ENCODE data around the gene AVP. TPM values are rescaled to one million over a fixed set of nuclear protein-coding genes. Genes with fewer than 3 reads are reported as not detected.

Gene AVP
- total RNA-seq, 4 donors from 2014 or later = not detected

DNA sequence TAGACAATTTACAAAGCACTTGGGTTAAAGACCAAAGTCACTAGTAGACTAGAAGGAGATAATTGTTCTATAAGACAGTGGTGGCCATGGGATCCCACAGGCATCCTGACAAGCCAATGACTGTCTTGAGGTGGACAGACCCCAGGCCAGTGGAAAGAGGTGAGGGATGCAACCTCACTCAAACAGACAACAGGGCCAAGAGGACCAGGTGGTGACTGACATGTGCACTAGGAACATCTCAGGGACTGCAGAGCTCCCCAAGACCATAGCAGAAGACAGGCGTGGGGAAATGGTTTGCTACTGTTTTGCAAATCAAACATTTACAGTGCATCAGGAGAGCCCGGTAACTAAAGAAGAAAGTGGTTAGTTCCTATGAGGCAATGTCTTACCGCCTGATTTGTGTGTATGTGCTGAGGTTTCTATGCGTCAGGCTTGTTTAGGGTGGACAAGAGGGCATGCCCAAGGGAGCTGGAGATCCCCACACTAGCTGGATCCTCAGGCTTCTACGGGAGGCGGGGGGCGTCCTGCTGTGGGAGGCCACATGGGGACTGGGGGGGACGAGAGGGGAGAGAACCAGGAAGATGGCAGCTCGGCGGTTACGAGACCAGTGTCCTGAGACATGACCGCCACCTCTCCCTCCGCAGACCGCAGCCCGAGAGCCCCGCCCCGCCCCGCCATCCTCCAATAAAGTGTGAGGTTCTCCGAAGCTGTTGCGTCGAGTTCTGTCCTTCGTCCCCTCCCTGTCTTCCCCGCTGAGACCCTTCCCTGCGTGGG lies 39.3 kb downstream of the AVP start:
- intact Hi-C loops (cut with DNase I; ENCODE audit: low total_unique reads) = no loop called here
- Histone ChIP-seq H3K27me3 (no peaks in the 10 kb centered on the region), H3K4me3 (peak overlapping the region; percentile 76 to 80), H3K4me1 (peaks cover 0 to 8% of the 10 kb centered on the region in 2 donors), H3K9me3 (no peaks in the 10 kb centered on the region), H3K27ac (peak overlapping the region; percentile 92 to 95), H3K36me3 (no peaks in the 10 kb centered on the region)
- peak in 1 of 2 donors; percentile 74 for DNase-seq
- no peak for TF ChIP-seq POLR2A (IDR thresholded peaks at IDR 0.05)
- TF ChIP-seq, protein P1, sequence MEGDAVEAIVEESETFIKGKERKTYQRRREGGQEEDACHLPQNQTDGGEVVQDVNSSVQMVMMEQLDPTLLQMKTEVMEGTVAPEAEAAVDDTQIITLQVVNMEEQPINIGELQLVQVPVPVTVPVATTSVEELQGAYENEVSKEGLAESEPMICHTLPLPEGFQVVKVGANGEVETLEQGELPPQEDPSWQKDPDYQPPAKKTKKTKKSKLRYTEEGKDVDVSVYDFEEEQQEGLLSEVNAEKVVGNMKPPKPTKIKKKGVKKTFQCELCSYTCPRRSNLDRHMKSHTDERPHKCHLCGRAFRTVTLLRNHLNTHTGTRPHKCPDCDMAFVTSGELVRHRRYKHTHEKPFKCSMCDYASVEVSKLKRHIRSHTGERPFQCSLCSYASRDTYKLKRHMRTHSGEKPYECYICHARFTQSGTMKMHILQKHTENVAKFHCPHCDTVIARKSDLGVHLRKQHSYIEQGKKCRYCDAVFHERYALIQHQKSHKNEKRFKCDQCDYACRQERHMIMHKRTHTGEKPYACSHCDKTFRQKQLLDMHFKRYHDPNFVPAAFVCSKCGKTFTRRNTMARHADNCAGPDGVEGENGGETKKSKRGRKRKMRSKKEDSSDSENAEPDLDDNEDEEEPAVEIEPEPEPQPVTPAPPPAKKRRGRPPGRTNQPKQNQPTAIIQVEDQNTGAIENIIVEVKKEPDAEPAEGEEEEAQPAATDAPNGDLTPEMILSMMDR (IDR thresholded peaks at IDR 0.05) = no peak

DNA sequence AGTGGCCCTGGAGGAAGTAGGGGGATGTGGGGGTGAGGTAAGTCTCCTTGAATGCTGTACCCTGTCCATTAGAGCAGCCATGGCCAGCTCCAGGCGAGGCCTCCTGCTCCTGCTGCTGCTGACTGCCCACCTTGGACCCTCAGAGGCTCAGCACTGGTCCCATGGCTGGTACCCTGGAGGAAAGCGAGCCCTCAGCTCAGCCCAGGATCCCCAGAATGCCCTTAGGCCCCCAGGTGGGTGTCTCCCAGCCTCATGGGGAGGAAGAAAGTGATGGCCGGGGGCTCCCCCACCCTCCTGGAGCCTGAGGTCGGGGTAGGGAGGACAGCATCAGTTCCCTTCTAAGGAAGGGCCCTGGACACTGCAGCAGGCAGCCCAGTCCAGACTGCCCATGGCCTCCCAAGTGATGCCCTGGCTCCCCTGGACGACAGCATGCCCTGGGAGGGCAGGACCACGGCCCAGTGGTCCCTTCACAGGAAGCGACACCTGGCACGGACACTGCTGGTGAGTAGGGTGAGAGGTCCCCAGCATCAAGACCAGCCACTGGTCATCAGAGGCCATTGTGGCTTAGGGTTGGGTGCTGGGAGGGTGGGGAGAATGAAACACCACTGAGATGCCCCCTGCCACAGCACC lies 40.1 kb downstream of the AVP start:
- no peak for DNase-seq
- Histone ChIP-seq H3K27ac (peak overlapping the region; percentile 92 to 95), H3K4me3 (no peak overlapping the region), H3K27me3 (no peaks in the 10 kb centered on the region), H3K9me3 (no peaks in the 10 kb centered on the region), H3K4me1 (peaks cover 0 to 8% of the 10 kb centered on the region in 2 donors), H3K36me3 (no peaks in the 10 kb centered on the region)
- TF ChIP-seq, protein P1 (IDR thresholded peaks at IDR 0.05) = no peak
- no peak for TF ChIP-seq POLR2A (IDR thresholded peaks at IDR 0.05)
- intact Hi-C loops (cut with DNase I; ENCODE audit: low total_unique reads) = no loop called here

DNA sequence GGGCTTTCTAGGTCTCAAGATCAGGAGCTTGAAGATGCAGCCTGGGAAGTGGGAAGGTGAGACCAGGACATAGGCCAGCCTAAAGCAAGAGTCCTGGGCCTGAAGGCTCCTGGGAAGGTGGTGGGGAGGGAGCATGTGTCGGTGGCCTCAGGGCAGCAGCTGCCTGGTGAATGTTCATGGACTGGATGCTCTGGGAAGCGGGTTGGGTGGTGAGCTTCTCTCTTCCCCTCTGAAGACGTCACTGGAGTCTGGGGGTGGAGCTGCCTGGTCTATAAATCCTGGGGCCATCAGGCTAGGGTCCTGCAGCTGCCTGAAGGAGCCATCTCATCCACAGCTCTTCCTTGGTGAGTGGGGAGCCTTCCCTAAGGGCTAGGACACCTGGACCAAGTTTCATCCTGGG lies 41.2 kb downstream of the AVP start, which contains the start of gene GNRH2:
Gene GNRH2, plus strand, starts transcription at position 301 of the 400 bp plus-strand sequence. CDS start 793 bp downstream, outside the sequence.
- DNase-seq = no peak
- intact Hi-C loops (cut with DNase I; ENCODE audit: low total_unique reads) = no loop called here
- Histone ChIP-seq H3K4me3 (no peak within 1 kb of the TSS), H3K27me3 (no peaks in the 10 kb centered on the region), H3K9me3 (no peaks in the 10 kb centered on the region), H3K4me1 (peaks cover 0 to 8% of the 10 kb centered on the region in 2 donors), H3K27ac (peak within 1 kb of the TSS; percentile 46 to 60), H3K36me3 (no peaks in the 10 kb centered on the region)
- TF ChIP-seq, protein P1 (IDR thresholded peaks at IDR 0.05) = no peak
- no peak for TF ChIP-seq POLR2A (IDR thresholded peaks at IDR 0.05)

DNA sequence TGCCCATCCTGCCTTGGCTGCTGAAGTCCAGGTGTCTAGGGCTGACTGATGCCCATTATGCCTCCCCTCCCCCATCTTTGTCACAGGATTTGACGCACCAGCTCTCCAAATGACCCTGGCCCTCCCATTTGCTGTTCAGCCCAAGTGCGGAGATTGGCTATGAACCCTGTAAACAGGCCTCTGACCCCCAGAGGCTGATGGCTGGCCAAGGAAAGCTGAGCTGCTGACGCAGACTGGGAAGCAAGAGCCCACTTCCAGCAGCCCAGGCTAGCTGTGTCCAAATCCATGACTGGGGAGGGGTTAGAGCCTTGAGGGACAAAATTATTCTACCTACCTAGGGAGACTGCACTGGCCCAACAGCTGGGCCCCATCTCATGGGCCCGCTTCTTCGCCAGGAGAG lies 41.9 kb downstream of the AVP start:
- Histone ChIP-seq H3K9me3 (no peaks in the 10 kb centered on the region), H3K36me3 (no peaks in the 10 kb centered on the region), H3K27me3 (no peaks in the 10 kb centered on the region), H3K4me1 (peaks cover 0 to 8% of the 10 kb centered on the region in 2 donors), H3K4me3 (no peak overlapping the region), H3K27ac (peak overlapping the region; percentile 46 to 60)
- no peak for TF ChIP-seq POLR2A (IDR thresholded peaks at IDR 0.05)
- TF ChIP-seq, protein P1 (IDR thresholded peaks at IDR 0.05) = no peak
- peak; percentile 50 to 67 for DNase-seq
- intact Hi-C loops (cut with DNase I; ENCODE audit: low total_unique reads) = no loop called here

DNA sequence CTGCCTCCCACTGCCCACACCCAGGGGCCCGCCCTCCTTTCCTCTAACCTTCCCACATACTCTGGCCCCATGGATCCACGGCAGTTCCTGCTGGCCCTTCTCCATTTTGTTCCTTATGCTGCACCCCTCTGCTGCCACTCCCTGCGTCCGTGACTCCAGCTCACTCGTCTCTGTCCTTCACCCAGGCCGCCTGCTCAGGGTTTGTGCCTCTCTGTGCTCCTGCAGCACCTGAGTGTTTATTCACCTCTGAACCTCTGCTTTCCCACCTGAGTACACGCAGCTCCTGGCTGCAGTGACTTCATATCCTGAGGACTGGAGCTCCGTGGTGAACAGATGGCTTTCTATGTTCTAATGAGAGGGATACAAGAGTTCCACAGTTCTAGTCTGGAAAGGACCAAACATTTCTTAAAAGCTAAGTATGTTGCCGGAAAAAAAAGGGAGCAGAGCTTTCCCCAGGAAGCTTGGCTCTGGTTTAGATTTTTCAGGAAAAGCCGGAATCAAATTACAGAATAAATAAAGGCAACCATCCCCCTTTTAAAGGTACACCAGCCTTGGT lies 42.6 kb downstream of the AVP start:
- Histone ChIP-seq H3K4me1 (peaks cover 0 to 3% of the 10 kb centered on the region in 2 donors), H3K4me3 (no peak overlapping the region), H3K9me3 (no peaks in the 10 kb centered on the region), H3K36me3 (no peaks in the 10 kb centered on the region), H3K27ac (peak overlapping the region; percentile 46 to 60), H3K27me3 (no peaks in the 10 kb centered on the region)
- TF ChIP-seq, protein P1 (IDR thresholded peaks at IDR 0.05) = no peak
- no peak for TF ChIP-seq POLR2A (IDR thresholded peaks at IDR 0.05)
- intact Hi-C loops (cut with DNase I; ENCODE audit: low total_unique reads) = no loop called here
- no peak for DNase-seq

All from uterus (tissue), 4 donors.